OCI-LY1 (cell line): ENCODE results near the gene SPAM1.

Experiments
- H2AFZ ChIP-seq: fragments of 200-600 bp; sonication (generic), shearing (Covaris generic); 2 replicates; pipeline ENCODE4 v1.6.0; 2014; ENCODE audit warnings: antibody characterized with exemption, mild to moderate bottlenecking, low read length
- H3F3A ChIP-seq: fragments of 200-600 bp; sonication (generic), shearing (Covaris generic); 2 replicates; pipeline ENCODE4 v1.6.0; 2014; ENCODE audit warnings: mild to moderate bottlenecking, antibody characterized with exemption, low read length, moderate library complexity; ENCODE audit not compliant: insufficient read depth
- H3K27ac ChIP-seq: fragments of 200-600 bp; sonication (generic); 2 replicates; pipeline ENCODE4 v1.5.1; 2014; ENCODE audit warnings: low read length, mixed run types, mild to moderate bottlenecking, low read depth; ENCODE audit not compliant: poor library complexity, severe bottlenecking
- H3K27me3 ChIP-seq: fragments of 200-600 bp; sonication (generic); 2 replicates; pipeline ENCODE4 v1.6.0; 2014; ENCODE audit warnings: antibody characterized with exemption, mild to moderate bottlenecking, low read length, moderate library complexity; ENCODE audit not compliant: insufficient read depth
- H3K36me3 ChIP-seq: fragments of 200-600 bp; sonication (generic); 2 replicates; pipeline ENCODE4 v1.6.1; 2014; ENCODE audit warnings: mild to moderate bottlenecking, antibody characterized with exemption, low read length, moderate library complexity, mixed read lengths; ENCODE audit not compliant: insufficient read depth
- H3K4me1 ChIP-seq: fragments of 200-600 bp; sonication (generic); 2 replicates; pipeline ENCODE4 v1.5.1; 2014; ENCODE audit warnings: mild to moderate bottlenecking, low read length, moderate library complexity; ENCODE audit not compliant: insufficient read depth, severe bottlenecking
- H3K4me2 ChIP-seq: fragments of 200-600 bp; sonication (generic), shearing (Covaris generic); 2 replicates; pipeline ENCODE4 v1.6.1; 2014; ENCODE audit warnings: low read length
- H3K4me3 ChIP-seq: fragments of 200-600 bp; sonication (generic); 2 replicates; pipeline ENCODE4 v1.5.1; 2014; ENCODE audit warnings: low read length, low read depth, mild to moderate bottlenecking, mixed read lengths; ENCODE audit not compliant: poor library complexity, severe bottlenecking
- H3K79me2 ChIP-seq: fragments of 200-600 bp; shearing (Covaris generic); 2 replicates; pipeline ENCODE4 v1.6.1; 2016; ENCODE audit warnings: mixed run types, low read length, mixed read lengths; ENCODE audit not compliant: insufficient read depth
- H3K9ac ChIP-seq: fragments of 200-600 bp; sonication (generic), shearing (Covaris generic); 2 replicates; pipeline ENCODE4 v1.6.1; 2014; ENCODE audit warnings: mild to moderate bottlenecking, low read length, mixed read lengths
- H3K9me2 ChIP-seq: fragments of 200-600 bp; sonication (generic), shearing (Covaris generic); 2 replicates; pipeline ENCODE4 v1.6.1; 2014; ENCODE audit warnings: low read depth, mild to moderate bottlenecking, low read length, mixed read lengths
- H3K9me3 ChIP-seq: fragments of 200-600 bp; shearing (Covaris generic); 2 replicates; pipeline ENCODE4 v1.6.1; 2014; ENCODE audit warnings: low read length, mixed read lengths
- H4K20me1 ChIP-seq: fragments of 200-600 bp; sonication (generic), shearing (Covaris generic); 2 replicates; pipeline ENCODE4 v1.6.0; 2016; ENCODE audit warnings: mild to moderate bottlenecking, low read length; ENCODE audit not compliant: insufficient read depth
- EZH2 ChIP-seq: fragments of 200-600 bp; sonication (generic), shearing (Covaris generic); IDR thresholded peaks from 2 replicates; pipeline ENCODE4 v1.8.0; 2017; ENCODE audit warnings: borderline replicate concordance, mixed run types, mild to moderate bottlenecking, antibody characterized with exemption, low read length, moderate library complexity, mixed read lengths
- TF ChIP-seq, protein P1 (sequence below): fragments of 200-600 bp; sonication (generic), shearing (Covaris generic); IDR thresholded peaks from 2 replicates; pipeline ENCODE4 v1.5.1; 2017; ENCODE audit warnings: mild to moderate bottlenecking, antibody characterized with exemption, low read length, moderate library complexity, mixed read lengths

Gene SPAM1

DNA sequence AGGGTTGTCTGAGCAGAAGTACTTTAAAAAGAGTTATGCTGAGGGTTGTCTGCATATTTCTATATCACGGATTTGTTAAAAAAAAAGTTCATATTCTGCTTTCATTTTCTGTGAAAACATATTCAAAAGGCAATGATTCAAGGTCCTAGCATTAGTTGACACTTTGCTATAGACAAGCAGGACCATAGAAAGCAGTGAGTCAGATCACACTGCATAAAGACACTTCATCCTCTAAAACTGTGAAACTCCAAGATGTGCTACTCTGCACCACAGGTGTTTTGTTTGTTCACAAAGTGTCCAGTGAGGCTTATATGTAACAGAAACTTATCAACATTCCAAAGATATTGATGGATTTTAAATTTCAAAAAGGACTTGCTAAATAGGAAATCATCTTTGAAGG is 47.0 kb downstream of the SPAM1 start:
- Histone ChIP-seq H3K36me3 (no peaks in the 10 kb centered on the region), H3K9ac (no peak overlapping the region), H3K9me3 (no peaks in the 10 kb centered on the region), H3F3A (no peaks in the 10 kb centered on the region), H2AFZ (no peak overlapping the region), H3K9me2 (no peaks in the 10 kb centered on the region), H3K27ac (no peak overlapping the region), H3K4me1 (no peaks in the 10 kb centered on the region), H3K79me2 (no peaks in the 10 kb centered on the region), H3K4me2 (no peak overlapping the region), H4K20me1 (no peaks in the 10 kb centered on the region), H3K4me3 (no peak overlapping the region), H3K27me3 (no peaks in the 10 kb centered on the region)
- TF ChIP-seq EZH2 = no peak
- TF ChIP-seq, protein P1, sequence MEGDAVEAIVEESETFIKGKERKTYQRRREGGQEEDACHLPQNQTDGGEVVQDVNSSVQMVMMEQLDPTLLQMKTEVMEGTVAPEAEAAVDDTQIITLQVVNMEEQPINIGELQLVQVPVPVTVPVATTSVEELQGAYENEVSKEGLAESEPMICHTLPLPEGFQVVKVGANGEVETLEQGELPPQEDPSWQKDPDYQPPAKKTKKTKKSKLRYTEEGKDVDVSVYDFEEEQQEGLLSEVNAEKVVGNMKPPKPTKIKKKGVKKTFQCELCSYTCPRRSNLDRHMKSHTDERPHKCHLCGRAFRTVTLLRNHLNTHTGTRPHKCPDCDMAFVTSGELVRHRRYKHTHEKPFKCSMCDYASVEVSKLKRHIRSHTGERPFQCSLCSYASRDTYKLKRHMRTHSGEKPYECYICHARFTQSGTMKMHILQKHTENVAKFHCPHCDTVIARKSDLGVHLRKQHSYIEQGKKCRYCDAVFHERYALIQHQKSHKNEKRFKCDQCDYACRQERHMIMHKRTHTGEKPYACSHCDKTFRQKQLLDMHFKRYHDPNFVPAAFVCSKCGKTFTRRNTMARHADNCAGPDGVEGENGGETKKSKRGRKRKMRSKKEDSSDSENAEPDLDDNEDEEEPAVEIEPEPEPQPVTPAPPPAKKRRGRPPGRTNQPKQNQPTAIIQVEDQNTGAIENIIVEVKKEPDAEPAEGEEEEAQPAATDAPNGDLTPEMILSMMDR = no peak

DNA sequence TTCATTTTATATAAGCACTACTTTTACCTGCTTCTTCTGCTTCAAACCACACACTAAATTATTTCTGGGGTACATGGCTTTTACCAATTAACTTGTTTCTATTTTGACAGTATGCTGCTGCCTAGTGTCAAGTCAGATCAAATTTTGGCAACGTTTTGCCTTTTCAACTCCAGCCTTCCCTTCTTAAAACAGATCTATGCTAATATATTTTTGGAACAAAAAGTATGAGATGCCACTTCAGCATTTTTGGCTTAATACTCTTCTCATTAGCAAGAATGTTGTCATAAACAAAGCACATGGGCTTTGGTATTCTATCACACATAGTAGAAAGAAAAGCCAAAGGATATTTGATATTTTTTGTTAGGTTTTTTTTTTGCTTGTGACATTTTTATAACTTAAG is 47.8 kb downstream of the SPAM1 start:
- Histone ChIP-seq H3K27me3 (no peaks in the 10 kb centered on the region), H3F3A (no peaks in the 10 kb centered on the region), H3K36me3 (no peaks in the 10 kb centered on the region), H3K4me1 (no peaks in the 10 kb centered on the region), H2AFZ (no peak overlapping the region), H3K9me3 (no peaks in the 10 kb centered on the region), H3K27ac (no peak overlapping the region), H3K9me2 (no peaks in the 10 kb centered on the region), H4K20me1 (no peaks in the 10 kb centered on the region), H3K9ac (no peak overlapping the region), H3K79me2 (no peaks in the 10 kb centered on the region), H3K4me3 (no peak overlapping the region), H3K4me2 (no peak overlapping the region)
- TF ChIP-seq, protein P1 = no peak
- no peak for TF ChIP-seq EZH2

DNA sequence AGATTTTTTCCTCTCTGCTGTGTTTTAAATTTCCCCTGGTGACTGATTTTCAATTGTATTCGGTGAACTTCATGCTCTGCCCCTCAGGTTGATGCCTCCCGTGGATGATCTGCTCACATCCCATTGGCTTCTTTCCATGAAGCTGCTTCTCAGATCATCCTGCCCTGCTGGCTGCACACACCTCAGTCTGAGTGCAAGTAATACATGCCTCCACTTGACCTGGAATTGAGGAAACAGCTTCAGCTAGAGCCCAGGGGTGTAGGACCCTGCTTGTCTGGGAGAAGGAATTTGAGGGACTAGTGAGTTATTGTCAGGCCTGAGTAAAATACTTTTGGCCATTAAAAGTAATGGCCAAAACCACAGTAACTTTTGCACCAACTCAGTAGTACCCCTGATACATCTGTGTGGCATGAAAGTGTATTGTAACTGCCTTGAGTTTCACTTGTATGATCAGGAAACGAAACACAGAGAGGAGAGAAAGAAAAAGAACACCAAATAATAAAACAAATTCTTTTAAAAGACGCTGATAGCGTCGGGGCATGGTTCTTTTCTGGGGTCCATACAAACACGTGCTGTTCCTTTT is 49.4 kb downstream of the SPAM1 start:
- Histone ChIP-seq H3K4me1 (no peaks in the 10 kb centered on the region), H3K4me3 (no peak overlapping the region), H3K27me3 (no peaks in the 10 kb centered on the region), H3F3A (no peaks in the 10 kb centered on the region), H3K27ac (no peak overlapping the region), H3K79me2 (no peaks in the 10 kb centered on the region), H3K9me3 (no peaks in the 10 kb centered on the region), H3K9me2 (no peaks in the 10 kb centered on the region), H3K9ac (no peak overlapping the region), H3K36me3 (no peaks in the 10 kb centered on the region), H3K4me2 (no peak overlapping the region), H4K20me1 (no peaks in the 10 kb centered on the region), H2AFZ (no peak overlapping the region)
- TF ChIP-seq, protein P1 = no peak
- no peak for TF ChIP-seq EZH2
